Lower lobe of right lung (tissue), 2 donors: ENCODE results near the gene PPP1R9A. TPM values are rescaled to one million over a fixed set of nuclear protein-coding genes. Genes with fewer than 3 reads are reported as not detected.

ENCODE experiments used
- ATAC-seq, 2 donors: fragments of 200-7000 bp; cut with Tn5 transposase; one replicate each; pipeline ENCODE4 v1.9.1; 2020 to 2022; ENCODE audit warnings: mild to moderate bottlenecking in 2 of 2, moderate library complexity in 2 of 2
- DNase-seq: peaks from one replicate; pipeline ENCODE4 v3.0.0-alpha.2; 2020
- H3K27ac ChIP-seq: fragments of 200-600 bp; one replicate; pipeline ENCODE4 v1.8.0; 2022
- H3K27me3 ChIP-seq: fragments of 200-600 bp; one replicate; pipeline ENCODE4 v1.8.0; 2022; ENCODE audit warnings: low read depth
- H3K36me3 ChIP-seq: fragments of 200-600 bp; one replicate; pipeline ENCODE4 v1.8.0; 2022; ENCODE audit warnings: mild to moderate bottlenecking
- H3K4me1 ChIP-seq: fragments of 200-600 bp; one replicate; pipeline ENCODE4 v1.8.0; 2022
- H3K4me3 ChIP-seq: fragments of 200-600 bp; one replicate; pipeline ENCODE4 v1.8.0; 2022; ENCODE audit warnings: mild to moderate bottlenecking
- H3K9me3 ChIP-seq: fragments of 200-600 bp; one replicate; pipeline ENCODE4 v1.8.0; 2022
- CTCF ChIP-seq: fragments of 200-600 bp; IDR thresholded peaks from one replicate; pipeline ENCODE4 v1.8.0; 2022; ENCODE audit warnings: antibody characterized with exemption, mild to moderate bottlenecking
- intact Hi-C: fragments of 100-400 bp; cut with DNase I; formaldehyde crosslinking; loops from one replicate; pipeline ENCODE4 v1.11.0; 2022
- total RNA-seq: library from RNA; stranded (reverse); fragmentation: NEBNext Ultra II Directional; extraction: Animal tissue kit (Norgen Biotek cat#: 25700); gene quantifications from one replicate; pipeline ENCODE4 v1.2.1, GENCODE V29; 2021
- donor health status: DM: no; HTN: yes; CAD: no; lungs with severe emphysema.

PPP1R9A gene
- total RNA-seq, 1 donor from 2014 or later: 28.9 TPM

- Histone ChIP-seq H3K4me1 (no peaks in the 10 kb centered on the region), H3K27ac (no peak overlapping the region), H3K36me3 (no peaks in the 10 kb centered on the region), H3K4me3 (no peak overlapping the region), H3K27me3 (no peaks in the 10 kb centered on the region), H3K9me3 (no peaks in the 10 kb centered on the region)
- intact Hi-C loops: no loop called here
- TF ChIP-seq CTCF: no peak
- DNase-seq: no peak
- no peak for ATAC-seq
Measured at GRCh38 chr7:95261895-95262415, 354.6 kb downstream of the PPP1R9A start.

- no peak for TF ChIP-seq CTCF
- Histone ChIP-seq H3K27me3 (no peaks in the 10 kb centered on the region), H3K27ac (no peak overlapping the region), H3K36me3 (no peaks in the 10 kb centered on the region), H3K9me3 (no peaks in the 10 kb centered on the region), H3K4me3 (no peak overlapping the region), H3K4me1 (no peaks in the 10 kb centered on the region)
- DNase-seq: no peak
- ATAC-seq: no peak
- intact Hi-C loops: no loop called here
Measured at GRCh38 chr7:95262875-95263274, 355.5 kb downstream of the PPP1R9A start.

GRCh38 chr7:95263785-95264362 is 356.5 kb downstream of the PPP1R9A start:
- Histone ChIP-seq H3K27ac (no peak overlapping the region), H3K27me3 (no peaks in the 10 kb centered on the region), H3K4me3 (no peak overlapping the region), H3K4me1 (no peaks in the 10 kb centered on the region), H3K9me3 (no peaks in the 10 kb centered on the region), H3K36me3 (no peaks in the 10 kb centered on the region)
- no peak for TF ChIP-seq CTCF
- no peak for ATAC-seq
- intact Hi-C loops: no loop called here
- no peak for DNase-seq

GRCh38 chr7:95264363-95264891 is 357.0 kb downstream of the PPP1R9A start:
- Histone ChIP-seq H3K9me3 (no peaks in the 10 kb centered on the region), H3K4me1 (no peaks in the 10 kb centered on the region), H3K4me3 (no peak overlapping the region), H3K27me3 (no peaks in the 10 kb centered on the region), H3K36me3 (peaks cover 3% of the 10 kb centered on the region), H3K27ac (no peak overlapping the region)
- TF ChIP-seq CTCF: no peak
- DNase-seq (no peak), ATAC-seq (no peak)
- intact Hi-C loops: no loop called here

- peaks cover 3% of the 10 kb centered on the region for H3K36me3 ChIP-seq
- intact Hi-C loops: no loop called here
- no peaks in the 10 kb centered on the region for H3K4me1 ChIP-seq
- H3K4me3 ChIP-seq: no peak overlapping the region
- DNase-seq (no peak), ATAC-seq (no peak)
- H3K9me3 ChIP-seq: no peaks in the 10 kb centered on the region
- TF ChIP-seq CTCF: no peak
- H3K27me3 ChIP-seq: no peaks in the 10 kb centered on the region
- no peak overlapping the region for H3K27ac ChIP-seq
Measured at GRCh38 chr7:95265634-95266033, 358.2 kb downstream of the PPP1R9A start.
